Measurements from ENCODE around the gene SPATC1L. TPM values are rescaled to one million over a fixed set of nuclear protein-coding genes. Genes with fewer than 3 reads are reported as not detected.

Gene SPATC1L
- total and polyA plus RNA-seq, 2 of the 8 experiments (the other 6 are each of a cell fraction or from before 2014, with no cell fraction given): 24.9 to 50.0 TPM

GRCh38 chr21:46135782-46136395 is 48.4 kb downstream of the SPATC1L start:
- no peak overlapping the region for H3K4me2 ChIP-seq (ENCODE audit: insufficient read depth in 1 of 2, low read depth in 2 of 2, low read length in 2 of 2)
- H3K9ac ChIP-seq (replicated peaks in 1 of 4; ENCODE audit: extremely low read depth in 1 of 4, low read depth in 3 of 4, low read length in 3 of 4): no peak overlapping the region; a peak in 1 of 7 replicates
- no peaks in the 10 kb centered on the region for H3K79me1 ChIP-seq (ENCODE audit: low read depth, low read length)
- H2BK15ac ChIP-seq (ENCODE audit: low read length): no peak overlapping the region
- no peak overlapping the region for H3K23ac ChIP-seq (ENCODE audit: insufficient read length)
- H2BK120ac ChIP-seq (replicated peaks; ENCODE audit: low read depth, low read length): no peak overlapping the region
- DNase-seq (ENCODE audit: low read depth in 1 of 2, low spot score in 2 of 2) (no peak), FAIRE-seq (no peak)
- WGBS, 2 experiments (ENCODE audit: extremely low coverage in 1 of 2, insufficient coverage in 1 of 2, insufficient read length in 1 of 2, insufficient replicate concordance in 2 of 2, low coverage in 1 of 2, low lambda C conversion rate in 2 of 2, missing lambda C conversion rate in 1 of 2): 50% methylated on average over 1 of the region's 7 CpGs; no CpG with 5 or more reads in 1 of the 2 experiments
- ChIA-PET CTCF (ENCODE audit: partially characterized antibody) (no interaction called here), POLR2A (ENCODE audit: partially characterized antibody) (interaction anchor here (1.6 kb wide), 1 partner anchor 37 kb away, joined by 3 read pairs; no protein-coding TSS in a partner anchor)
- no peak overlapping the region for H3K18ac ChIP-seq (ENCODE audit: extremely low read depth, low read length)
- H2BK12ac ChIP-seq (ENCODE audit: low read depth, low read length): no peak overlapping the region
- no peak overlapping the region for H2AK5ac ChIP-seq (ENCODE audit: low read depth, low read length)
- peaks cover 0 to 10% (median 0%) of the 10 kb centered on the region in 4 experiments; a peak in 3 of 7 replicates for H3K4me1 ChIP-seq (replicated peaks in 1 of 4; ENCODE audit: control insufficient read depth in 3 of 4, insufficient read depth in 4 of 4, low read length in 3 of 4)
- no peak overlapping the region for H3K56ac ChIP-seq (replicated peaks; ENCODE audit: insufficient read length, low read depth, low read length)
- H4K5ac ChIP-seq (ENCODE audit: insufficient read length, low read depth, low read length): no peak overlapping the region
- H3K4ac ChIP-seq (replicated peaks; ENCODE audit: insufficient read length, low read depth, low read length): no peak overlapping the region
- no peak overlapping the region for H3K27ac ChIP-seq (ENCODE audit: low read depth, low read length)
- H3K36me3 ChIP-seq (ENCODE audit: control insufficient read depth in 2 of 4, insufficient read depth in 4 of 4, low read length in 3 of 4): no peaks in the 10 kb centered on the region
- no peak overlapping the region for H4K8ac ChIP-seq (ENCODE audit: extremely low read depth, insufficient read depth, low read length)
- no peaks in the 10 kb centered on the region for H3K79me2 ChIP-seq (ENCODE audit: control insufficient read depth in 1 of 2, insufficient read depth in 2 of 2, low read length in 2 of 2)
- H3K9me3 ChIP-seq (ENCODE audit: insufficient read depth in 2 of 2, low read depth in 1 of 2, low read length in 1 of 2): no peaks in the 10 kb centered on the region; a peak in 1 of 4 replicates
- no peak overlapping the region for H3K4me3 ChIP-seq (ENCODE audit: extremely low read depth in 1 of 4, insufficient read depth in 2 of 4, low read depth in 3 of 4, low read length in 4 of 4)
- peaks cover 0 to 13% (median 6%) of the 10 kb centered on the region in 4 experiments; a peak in 4 of 7 replicates for H3K27me3 ChIP-seq (replicated peaks in 1 of 4; ENCODE audit: control insufficient read depth in 3 of 4, extremely low read depth in 1 of 4, insufficient read depth in 3 of 4, low read length in 3 of 4)
- H4K91ac ChIP-seq (replicated peaks; ENCODE audit: insufficient read length, low read length): no peak overlapping the region
- no peak overlapping the region for H2AFZ ChIP-seq (ENCODE audit: low read length)
- H3K23me2 ChIP-seq (ENCODE audit: low read depth, low read length): peaks cover 4% of the 10 kb centered on the region; the same call in 1 of the 2 replicates
- no peak overlapping the region for H2BK20ac ChIP-seq (ENCODE audit: low read length)
- H4K20me1 ChIP-seq (replicated peaks in 1 of 2; ENCODE audit: control insufficient read depth in 1 of 2, insufficient read depth in 2 of 2, low read length in 2 of 2): peaks cover 0 to 1% of the 10 kb centered on the region in 2 experiments
- no peak overlapping the region for H3K14ac ChIP-seq (ENCODE audit: insufficient read length)
- no peak overlapping the region for H2BK5ac ChIP-seq (ENCODE audit: low read depth, low read length)
- TF ChIP-seq TAF7 (optimal IDR thresholded peaks at IDR 0.05; ENCODE audit: borderline replicate concordance, low read depth, low read length) (no peak), SP4 (IDR thresholded peaks at IDR 0.05; ENCODE audit: low read length) (no peak), RFX5 (IDR thresholded peaks at IDR 0.05; ENCODE audit: borderline replicate concordance, low read depth, low read length) (no peak), CBX5 (IDR thresholded peaks at IDR 0.05; ENCODE audit: low read depth, low read length) (no peak), SIRT6 (IDR thresholded peaks at IDR 0.05; ENCODE audit: low read length) (no peak), POU5F1 (IDR thresholded peaks at IDR 0.05; ENCODE audit: low read depth, low read length) (no peak)
